Jurkat, Clone E6-1 (cell line): ENCODE results near the gene JOSD1.
A peak's percentile ranks its signal among the peaks of the same experiment; 100 is the strongest.

Experiments used
- DNase-seq: peaks from one replicate; pipeline ENCODE4 v3.0.0-alpha.2; 2011; ENCODE audit warnings: low read depth, low spot score
- H3K4me3 ChIP-seq: 2 replicates; pipeline ENCODE4 v1.5.1; 2011; ENCODE audit warnings: mild to moderate bottlenecking, low read length, control low read depth, moderate library complexity

The JOSD1 gene

GRCh38 chr22:38698407-38699094, 2.2 kb downstream of the JOSD1 start:
- DNase-seq, result no peak
- H3K4me3 ChIP-seq, result no peak overlapping the region

DNA sequence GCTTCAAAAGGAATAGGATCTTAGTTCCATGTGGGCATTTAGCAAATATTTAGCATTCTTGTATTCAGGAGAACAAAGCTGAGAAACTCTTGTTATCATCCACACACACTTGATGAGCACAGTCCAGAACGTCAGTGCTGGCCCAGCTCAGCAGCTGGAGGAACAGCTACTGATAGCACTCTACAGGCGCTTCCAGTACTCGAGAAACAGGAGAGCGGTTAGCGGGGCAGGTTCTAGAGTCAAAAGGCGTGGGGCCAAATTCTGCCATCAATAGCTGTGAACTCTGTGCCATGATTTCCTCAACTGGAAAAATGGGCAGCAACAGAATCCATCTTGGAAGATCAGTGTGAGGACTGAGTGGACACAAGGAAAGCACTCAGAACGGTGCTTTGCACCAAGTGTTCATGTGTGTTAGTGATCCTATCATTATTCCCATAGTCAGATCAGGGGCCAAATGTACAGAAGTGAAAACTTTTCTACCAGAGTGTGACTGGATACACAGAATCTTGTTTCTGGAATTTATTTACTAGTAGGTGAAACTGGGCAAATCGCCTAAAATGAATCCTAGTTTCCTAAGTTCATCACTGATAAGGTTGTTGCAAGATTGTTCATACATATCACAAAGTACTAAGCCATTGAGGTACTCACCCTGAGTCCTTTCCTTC, 3.2 kb downstream of the JOSD1 start:
- no peak for DNase-seq
- no peak overlapping the region for H3K4me3 ChIP-seq

DNA sequence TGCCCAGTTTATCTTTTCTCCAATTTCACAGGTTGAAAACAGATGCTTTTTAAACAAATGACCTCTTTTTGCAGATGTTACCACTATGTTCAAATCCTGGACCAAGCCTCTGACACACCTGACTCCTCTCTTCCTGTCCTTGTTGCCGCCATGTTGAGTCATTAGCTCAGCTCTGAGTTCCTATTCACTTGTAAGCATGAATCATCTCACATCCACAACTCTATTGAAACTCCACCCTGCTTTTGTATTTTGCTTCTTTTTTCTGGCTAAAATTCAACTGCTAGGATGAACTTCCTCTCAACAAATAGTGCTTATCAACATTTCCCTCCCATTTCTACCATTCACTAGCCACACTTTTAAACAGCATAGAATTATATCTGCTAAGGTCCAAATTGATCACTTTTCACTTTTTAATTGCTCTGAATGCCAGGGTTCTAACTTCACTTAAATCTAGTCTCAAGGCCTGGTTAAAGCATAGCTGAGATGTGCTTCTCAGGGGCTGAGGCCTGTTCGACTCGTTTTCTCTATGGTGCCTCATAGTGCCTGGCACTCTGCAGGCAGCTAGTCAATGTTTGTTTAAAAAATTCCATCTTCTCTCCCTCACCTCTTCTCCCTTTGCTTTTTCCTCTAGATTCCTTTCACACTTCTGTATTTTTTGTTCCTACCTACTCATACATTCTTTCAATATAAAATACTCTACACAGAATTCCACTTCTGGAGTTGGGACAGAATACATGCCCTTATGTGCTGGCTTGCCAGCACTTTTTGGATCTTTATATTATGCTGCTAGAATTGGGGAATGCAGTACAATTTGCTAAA, 3.9 kb downstream of the JOSD1 start:
- H3K4me3 ChIP-seq, result no peak overlapping the region

DNA sequence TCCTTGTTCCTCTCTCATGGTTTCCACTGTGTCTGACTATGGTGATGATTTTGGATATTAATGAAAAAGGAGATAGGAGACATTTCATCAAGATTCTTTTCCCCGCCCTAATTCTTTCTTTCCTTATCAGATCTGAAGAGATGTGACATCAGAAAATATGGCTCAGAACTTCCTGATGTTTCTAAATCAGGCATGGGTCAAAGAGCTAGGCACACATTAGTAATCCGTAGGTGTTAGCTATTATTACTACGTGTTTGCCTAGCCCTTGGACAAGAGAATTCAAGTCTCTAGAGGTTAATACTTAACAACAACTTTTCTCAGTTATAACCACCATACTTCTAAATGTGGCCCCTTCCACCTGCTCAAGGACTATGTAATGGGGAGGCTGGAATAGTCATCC, 5.8 kb downstream of the JOSD1 start:
- DNase-seq, result no peak
- H3K4me3 ChIP-seq, result no peak overlapping the region

More for the DNA sequence above, 3.9 kb downstream of the JOSD1 start:
- DNase-seq, result no peak

DNA sequence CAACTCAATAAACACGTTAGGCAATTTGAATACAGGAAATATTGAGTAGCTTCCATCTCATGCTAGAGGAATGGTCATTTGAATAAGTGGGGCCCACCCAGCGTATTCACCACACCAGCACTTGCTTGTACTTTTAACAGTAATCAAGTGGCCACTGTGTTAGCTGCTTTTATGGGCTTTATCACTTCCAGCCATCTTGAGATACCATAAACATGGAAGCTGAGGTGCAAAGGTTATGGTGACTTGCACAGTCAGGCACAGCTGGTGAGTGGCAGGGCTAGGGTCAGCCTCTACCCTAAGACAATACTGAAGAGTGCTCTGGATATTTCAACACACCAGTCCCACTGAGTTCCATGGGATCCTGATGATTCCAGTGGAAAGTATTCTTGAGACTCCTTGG, 6.7 kb downstream of the JOSD1 start:
- no peak overlapping the region for H3K4me3 ChIP-seq
- no peak for DNase-seq

DNA sequence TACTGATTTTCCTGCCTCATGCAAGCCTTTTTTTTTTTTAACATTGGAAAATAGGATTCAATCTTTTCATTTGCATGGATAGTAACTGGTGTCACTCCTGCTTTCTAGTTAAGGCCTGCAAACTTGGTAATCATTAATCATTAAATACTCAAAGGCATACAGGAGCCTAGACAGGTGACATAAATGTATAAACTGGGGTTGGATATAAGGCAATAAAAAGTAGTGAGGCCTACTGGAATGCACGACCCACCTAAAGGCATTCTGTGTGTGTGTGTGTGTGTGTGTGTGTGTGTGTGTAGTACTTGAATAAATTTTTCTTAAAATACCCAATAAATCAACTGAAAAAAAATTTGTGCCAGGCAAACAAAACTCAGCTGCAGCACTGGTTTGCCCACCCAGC, 11.1 kb downstream of the JOSD1 start:
- no peak for DNase-seq
- H3K4me3 ChIP-seq, result no peak overlapping the region

DNA sequence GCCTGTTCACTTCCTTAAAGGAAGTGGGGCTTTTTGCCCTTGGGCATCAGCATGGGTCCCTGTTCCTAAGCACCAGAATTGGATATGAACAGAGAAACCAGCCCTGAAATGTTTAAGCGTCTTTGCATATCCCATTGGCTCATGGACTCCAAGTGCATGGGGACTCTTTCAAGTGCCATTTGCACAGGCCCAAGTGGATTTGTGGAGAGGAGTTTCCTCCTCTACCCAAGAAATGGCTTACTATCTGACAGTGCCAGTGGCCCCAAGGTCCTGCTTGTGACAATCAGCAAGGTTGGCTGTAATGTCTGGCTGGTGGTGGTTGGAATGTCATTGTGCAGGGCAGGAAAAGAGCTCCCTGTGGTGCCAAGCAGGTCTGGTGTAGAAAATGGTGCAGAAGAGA, 15.0 kb downstream of the JOSD1 start:
- no peak overlapping the region for H3K4me3 ChIP-seq
- DNase-seq, result no peak

- H3K4me3 ChIP-seq, result no peak overlapping the region
- DNase-seq, result no peak
Observed at GRCh38 chr22:38684895-38685294, 15.8 kb downstream of the JOSD1 start.

DNA sequence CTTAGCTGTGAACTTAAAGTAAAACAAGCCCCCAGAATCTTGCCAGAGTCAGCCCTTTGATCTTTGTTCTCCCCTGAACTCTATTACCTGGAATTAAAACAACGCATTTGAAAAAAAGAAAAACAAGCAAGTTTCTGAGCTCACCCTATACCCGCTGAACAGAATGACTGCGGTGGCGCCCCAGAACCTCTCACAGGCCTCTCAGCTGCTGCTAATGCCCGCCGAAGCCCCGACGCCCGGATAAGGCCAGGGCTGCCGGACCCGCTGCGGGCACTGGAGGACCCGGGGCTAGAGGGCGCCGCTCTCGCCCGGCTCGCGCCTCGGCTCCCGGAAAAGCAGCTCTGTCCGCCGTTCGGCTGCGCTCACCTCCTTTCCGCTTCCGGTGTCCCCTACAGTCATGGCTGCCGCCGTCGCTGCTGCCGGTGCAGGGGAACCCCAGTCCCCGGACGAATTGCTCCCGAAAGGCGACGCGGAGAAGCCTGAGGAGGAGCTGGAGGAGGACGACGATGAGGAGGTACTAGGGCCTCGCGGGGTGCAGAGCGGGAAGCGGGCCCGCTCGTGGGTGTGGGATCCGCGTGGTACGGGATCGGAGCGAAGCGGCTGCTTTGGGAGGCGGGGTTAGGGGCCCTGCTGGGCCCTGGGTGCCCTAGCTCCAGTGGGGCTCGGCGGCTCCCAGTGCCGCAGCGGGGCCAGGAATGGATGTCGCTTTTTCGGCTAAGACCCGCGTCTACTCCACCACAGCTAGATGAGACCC, 19.0 kb downstream of the JOSD1 start, which contains the start of gene TOMM22:
TOMM22 (plus strand) TSS at position 376 of the 754 bp plus-strand sequence; CDS start at position 398, 22 bp downstream.
- peak within 1 kb of the TSS; percentile 99 for H3K4me3 ChIP-seq
- peak; percentile 72 for DNase-seq

GRCh38 chr22:38675833-38676232, 24.9 kb downstream of the JOSD1 start:
- no peak for DNase-seq
- no peak overlapping the region for H3K4me3 ChIP-seq

DNA sequence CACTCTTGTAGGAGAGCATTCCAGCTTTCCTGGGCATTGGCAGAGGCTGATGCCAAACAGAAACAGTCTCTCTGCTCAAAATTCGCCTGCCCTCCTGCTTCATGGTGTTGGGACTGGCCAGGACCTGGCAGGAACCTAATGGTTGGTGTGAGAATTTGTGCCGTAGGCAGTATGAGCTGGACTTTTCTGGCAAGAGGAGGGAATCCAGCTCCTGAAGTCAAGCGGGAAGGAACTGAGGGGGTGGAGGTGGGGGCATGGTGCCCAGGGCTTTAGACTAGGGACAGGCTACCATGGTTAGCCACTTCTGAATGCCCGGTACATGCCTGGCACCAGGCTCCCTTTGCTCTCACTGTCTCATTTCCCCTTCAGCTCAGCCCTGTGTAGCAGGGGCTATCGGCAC, 25.9 kb downstream of the JOSD1 start:
- H3K4me3 ChIP-seq, result no peak overlapping the region
- DNase-seq, result no peak

DNA sequence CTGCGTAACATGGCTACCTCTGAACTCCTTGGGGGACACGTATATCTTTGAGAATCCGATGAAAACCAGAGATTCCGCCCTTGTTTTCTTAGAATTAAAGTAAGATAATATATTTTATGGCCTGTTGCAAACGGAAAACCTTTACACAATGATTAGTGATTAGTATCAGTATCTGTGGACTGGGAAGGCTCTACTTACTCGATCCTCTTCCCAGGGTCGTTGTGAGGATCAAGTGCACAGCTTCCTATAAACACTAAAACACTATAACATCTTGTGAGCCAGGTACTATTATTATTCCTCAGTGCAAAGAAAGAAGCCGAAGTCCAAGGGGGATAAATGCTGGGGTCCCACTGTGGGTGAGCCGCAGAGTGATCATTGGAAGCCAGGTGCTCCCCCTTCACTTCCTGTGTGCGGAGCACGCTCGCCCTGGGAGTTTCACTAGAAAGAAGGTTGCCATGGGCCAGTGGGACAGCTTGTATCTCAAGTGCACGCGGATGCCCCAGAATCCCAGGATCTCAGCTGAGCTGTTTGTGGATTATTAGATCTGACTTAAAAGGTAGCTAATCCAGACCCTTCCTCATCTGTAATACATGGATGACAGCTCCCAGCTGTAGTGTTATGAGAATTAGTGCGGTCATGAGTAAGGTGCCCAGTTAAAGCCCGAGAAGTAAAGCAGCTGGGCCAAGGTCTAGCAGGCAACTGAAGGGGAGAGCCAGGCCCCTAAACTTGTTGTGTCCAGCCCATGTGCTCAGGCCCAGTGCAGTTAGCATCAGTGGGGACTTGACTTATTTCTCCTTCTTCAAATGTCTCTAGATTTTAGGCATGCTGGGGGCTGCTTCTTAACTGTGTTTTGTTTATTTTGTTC, 43.5 kb downstream of the JOSD1 start:
- no peak for DNase-seq
- H3K4me3 ChIP-seq, result peak overlapping the region; percentile 89

DNA sequence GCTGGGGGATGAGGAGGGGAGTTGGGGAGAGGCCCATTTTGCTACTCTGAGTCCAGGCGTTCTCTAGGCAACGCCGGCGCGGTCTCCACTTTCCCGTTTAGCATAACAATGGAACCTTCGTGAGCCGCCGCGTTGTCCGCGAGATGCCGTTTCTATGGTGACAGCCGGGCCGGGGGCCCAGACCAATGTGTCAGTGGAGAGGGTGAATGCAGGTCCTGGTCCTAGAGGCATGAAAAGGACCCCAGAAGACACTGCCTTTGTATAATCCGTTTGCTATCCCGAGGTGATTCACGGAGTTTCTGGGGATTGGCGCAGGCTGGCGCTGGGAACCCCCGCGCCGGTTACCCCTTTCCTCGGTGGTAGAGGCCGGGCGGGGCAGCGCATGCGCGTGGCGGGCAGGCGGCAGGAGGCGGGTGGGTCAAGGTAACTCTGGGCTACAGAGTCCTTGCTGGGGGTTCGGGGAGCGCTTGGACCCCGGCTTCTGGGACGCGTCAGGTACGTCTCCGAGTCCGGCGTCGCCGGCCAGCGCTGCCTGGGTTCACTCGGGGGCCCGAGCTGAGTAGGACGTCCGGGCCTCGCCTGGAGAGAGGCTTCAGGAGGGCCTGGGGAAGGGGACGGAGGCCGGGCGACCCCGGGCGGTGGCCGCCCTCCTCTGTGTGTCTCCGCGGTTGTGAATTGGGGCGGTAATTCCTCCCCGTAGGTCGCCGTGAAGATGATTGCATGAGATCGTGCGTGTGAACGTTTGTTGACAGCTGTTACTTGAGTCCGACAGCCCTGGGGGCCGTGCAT, 44.3 kb downstream of the JOSD1 start, which contains the start of the genes CBY1 and FAM227A:
CBY1 (plus strand) TSS at position 383 of the 789 bp plus-strand sequence. CDS start 11,417 bp downstream, outside the sequence.
FAM227A (minus strand) TSS at position 137 of the 789 bp plus-strand sequence. CDS start 6,224 bp downstream, outside the sequence.
- DNase-seq, result peak; percentile 67
- peak within 1 kb of the TSS; percentile 89 for H3K4me3 ChIP-seq

DNA sequence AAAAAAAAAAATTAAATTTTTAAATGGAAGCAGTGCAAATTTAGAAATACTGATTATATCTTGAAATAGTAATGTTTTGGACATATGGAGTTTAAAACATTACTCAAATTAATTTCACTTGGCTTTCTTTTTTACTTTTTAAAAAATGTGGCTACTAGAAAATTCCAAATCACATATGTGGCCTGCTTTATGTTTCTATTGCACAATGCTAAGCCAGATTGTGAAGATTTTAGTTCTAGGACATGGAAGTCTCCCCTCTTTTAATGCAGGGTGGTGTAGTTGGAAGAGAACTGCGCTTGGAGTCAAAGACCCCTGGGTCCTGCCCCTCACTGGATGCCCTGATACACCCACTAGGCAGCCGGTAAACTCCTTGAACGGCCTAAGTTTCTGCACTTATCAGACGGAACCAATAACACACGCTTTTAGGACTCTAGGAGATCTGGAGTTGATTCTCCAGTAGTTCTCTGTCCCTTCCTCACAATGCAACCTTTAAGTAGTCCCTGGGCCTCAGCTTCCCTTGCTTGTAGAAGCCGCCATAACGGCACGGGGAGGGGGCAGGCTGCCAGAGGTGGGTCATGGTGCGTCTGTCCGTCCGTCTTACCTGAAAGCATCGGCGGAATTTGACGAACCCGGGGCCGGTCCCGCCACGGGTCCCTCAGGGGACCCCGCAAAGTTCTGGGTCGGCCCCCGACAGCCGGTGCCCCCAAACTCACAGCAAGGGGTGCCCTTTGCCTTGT, 45.1 kb downstream of the JOSD1 start:
- H3K4me3 ChIP-seq, result peak overlapping the region; percentile 89
- DNase-seq, result no peak

- no peak for DNase-seq
- no peak overlapping the region for H3K4me3 ChIP-seq
Observed at GRCh38 chr22:38653741-38654140, 47.0 kb downstream of the JOSD1 start.

DNA sequence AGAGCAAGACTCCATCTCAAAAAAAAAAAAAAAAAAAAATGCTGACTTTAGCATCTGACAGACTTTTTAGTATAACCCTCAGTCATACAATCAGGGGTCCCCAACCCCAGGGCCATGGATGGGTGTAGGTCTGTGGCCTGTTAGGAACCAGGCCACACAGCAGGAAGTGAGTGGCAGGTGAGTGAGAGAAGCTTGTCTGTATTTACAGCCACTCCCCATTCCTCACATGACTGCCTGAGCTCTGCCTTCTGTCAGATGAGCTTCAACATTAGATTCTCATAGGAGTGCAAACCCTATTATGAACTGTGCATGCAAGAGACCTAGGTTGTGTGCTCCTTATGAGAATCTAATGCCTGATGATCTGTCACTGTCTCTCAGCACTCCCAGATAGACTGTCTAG, 47.9 kb downstream of the JOSD1 start:
- no peak for DNase-seq
- H3K4me3 ChIP-seq, result no peak overlapping the region
